H4 (cell line): ENCODE results near the gene AUP1. TPM values are rescaled to one million over a fixed set of nuclear protein-coding genes. Genes with fewer than 3 reads are reported as not detected.

ENCODE experiments used
- DNase-seq: peaks from one replicate; pipeline ENCODE4 v3.0.0-alpha.2; 2015; ENCODE audit warnings: low spot score
- total RNA-seq: library from RNA; depleted of rRNA; stranded (reverse); fragments of >200 nt; shearing (Covaris generic); gene quantifications from 2 replicates; pipeline ENCODE4 v1.2.3, GENCODE V29; 2014

The AUP1 gene
- total RNA-seq, 1 experiment from 2014 or later = 95.4 TPM

DNA sequence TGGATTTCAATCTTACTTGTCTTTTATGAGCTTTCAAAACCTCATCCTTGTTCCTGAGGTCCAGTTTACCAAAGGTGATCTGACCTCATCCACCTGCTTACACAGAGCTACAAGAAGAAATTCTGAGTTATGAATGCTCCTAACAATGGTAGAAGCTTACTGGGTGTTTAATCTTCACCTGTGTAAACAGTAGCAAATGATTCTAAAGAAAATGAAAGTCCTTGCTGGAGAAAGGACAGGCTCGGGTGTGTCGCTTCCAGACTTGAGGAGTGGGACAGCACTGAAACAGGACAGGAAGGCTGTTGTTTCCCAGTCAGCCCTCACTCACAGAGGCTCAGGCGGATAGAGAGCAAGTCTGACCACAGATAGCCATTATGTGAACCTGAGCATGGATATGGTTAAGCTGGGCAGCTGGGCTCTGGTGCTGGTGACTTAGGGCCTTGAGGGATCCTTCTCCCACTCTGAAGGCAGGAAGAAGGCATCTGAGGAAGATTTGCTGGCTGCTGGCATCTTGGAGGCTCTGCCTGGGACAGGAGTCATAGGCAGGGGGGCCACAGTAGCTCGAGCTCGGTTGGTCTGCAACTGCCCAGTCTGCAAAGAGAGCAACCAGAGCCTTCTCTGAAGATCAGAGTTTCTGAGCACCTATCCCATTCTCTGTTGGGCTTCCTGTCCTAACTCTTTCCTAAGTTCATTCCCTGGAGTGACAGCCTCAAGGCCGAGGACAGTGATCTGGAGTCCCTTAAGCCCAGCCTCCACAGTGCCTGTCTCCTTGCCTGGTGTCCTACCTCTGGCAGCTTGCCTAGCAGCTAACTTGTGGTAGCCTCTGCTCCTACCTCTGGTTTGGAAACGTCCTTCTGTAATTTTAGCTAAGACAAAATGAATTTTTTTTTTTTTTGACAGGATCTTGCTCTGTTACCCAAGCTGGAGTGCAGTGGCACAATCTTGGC lies 29.1 kb upstream of the AUP1 start:
- no peak for DNase-seq

DNA sequence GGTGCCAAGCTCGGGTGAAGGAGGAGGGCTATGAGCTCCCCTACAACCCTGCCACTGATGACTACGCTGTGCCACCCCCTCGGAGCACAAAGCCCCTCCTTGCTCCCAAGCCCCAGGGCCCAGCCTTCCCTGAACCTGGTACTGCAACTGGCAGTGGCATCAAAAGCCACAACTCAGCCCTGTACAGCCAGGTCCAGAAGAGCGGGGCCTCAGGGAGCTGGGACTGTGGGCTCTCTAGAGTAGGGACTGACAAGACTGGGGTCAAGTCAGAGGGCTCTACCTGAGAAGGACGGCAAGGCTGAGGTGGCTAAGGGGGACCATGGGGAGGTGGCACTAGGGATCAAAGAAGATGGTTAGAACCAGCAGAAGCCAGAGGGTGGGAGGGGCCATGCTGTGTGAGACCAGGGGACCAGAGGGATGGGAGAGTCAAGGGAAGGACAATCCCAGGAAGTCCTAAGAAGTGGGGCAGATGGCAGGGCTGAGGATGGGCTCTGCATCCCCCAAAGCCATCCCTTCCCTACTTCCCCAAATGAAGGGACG lies 27.4 kb upstream of the AUP1 start:
- DNase-seq = no peak

DNA sequence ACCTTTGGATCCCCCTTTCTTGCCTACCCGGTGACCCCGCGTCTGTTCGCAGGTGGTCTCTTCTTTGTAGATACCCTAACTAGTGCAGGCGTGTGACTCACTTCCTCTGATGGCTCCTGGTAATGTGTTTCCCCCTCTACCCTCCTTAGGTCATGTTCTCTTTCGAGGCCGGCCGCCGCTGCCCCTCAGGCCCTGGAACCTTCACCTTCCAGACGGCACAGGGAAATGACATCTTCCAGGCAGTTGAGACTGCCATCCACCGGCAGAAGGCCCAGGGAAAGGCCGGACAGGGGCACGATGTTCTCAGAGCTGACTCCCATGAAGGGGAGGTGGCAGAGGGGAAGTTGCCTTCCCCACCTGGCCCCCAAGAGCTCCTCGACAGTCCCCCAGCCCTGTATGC lies 26.7 kb upstream of the AUP1 start:
- no peak for DNase-seq

DNA sequence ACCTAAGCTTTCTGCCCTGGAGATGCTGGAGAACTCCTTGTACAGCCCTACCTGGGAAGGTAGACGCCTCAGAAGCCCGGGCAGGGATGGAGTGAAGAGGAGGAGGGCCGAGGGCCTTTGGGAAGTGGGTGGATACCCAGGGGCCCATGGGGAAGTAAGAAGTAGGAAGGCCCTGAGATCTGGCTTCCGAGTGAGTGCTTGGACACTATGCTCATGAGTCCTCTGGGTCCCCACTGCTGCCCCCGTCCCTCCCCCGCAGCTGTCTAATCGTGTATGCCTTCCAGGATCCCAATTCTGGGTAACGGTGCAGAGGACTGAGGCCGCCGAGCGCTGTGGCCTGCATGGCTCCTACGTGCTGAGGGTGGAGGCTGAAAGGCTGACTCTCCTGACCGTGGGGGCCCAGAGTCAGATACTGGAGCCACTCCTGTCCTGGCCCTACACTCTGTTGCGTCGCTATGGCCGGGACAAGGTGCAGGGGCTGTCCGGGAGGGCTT lies 26.2 kb upstream of the AUP1 start:
- DNase-seq = no peak

DNA sequence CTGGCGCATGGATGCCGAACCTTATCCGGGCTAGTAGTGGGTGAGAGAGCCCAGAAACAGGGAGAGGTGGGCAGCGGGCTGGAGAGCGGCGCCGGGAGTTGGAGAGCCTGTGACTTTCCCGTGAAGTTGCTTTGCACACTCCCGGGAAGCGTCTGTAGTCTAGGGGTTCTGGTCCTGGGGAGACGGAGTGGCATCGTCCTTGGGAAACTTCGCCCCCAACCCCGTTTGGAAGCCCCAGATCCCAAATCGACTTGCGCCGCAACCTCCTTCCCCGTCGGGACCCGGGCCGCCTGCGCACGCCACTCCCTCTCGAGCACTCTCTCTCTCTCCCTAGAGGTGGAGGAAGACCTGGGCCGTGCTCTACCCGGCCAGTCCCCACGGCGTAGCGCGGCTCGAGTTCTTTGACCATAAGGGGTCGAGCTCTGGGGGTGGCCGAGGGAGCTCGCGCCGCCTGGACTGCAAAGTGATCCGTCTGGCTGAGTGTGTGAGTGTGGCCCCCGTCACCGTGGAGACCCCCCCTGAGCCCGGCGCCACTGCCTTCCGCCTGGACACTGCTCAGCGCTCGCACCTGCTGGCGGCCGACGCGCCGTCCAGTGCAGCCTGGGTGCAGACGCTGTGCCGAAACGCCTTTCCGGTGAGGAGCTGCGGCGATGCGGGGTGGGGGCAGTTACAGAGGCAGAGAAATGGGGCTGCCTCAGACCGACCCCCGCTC lies 25.5 kb upstream of the AUP1 start:
- DNase-seq = no peak

DNA sequence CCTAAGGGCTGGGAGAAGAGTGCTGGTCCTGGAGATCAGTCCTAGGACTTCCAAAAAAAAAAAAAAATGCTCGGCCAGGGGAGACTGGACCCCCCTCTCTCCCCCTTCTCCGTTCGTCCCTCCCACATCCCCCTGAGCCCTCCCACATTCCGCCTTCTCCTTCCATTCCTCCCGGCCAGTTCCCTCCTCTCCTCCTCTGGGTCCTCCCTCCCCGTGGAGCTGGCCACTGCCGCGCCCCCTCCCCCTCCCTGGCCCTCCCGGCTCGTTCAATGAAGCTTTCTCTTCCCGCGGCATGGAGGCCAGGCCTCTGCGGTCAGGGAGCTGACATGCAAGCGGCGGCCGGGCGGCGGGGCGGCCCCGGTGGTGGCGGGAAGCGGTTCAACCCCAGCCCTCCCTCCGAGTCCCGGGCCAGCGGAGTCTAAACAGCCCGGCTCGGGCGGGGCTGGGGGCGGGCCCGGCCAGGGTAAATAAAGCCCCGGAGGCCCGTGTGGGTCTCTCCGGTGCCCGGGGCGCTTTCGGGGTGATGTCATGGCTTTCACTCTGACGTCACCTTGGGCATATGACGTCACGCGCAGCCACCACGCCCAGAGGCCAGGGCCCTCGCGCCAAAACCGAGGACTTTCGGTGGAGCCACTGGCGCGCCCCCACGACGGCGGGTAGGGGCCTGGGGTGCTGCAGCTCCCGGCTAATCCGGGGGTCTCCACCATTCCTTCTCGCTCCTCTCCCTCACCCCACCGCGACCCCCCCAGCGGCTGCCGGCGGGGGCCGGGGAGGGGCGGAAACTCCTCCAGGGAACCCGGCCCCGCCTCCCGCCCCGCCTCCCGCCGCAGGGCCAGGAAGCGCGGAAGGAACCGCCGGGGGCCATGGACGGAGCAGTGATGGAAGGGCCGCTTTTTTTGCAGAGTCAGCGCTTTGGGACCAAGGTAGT lies 24.6 kb upstream of the AUP1 start, which contains the start of the genes DOK1 and LOXL3:
Gene DOK1, plus strand, starts transcription at position 829 of the 928 bp plus-strand sequence. Its CDS starts 35 bp downstream, at position 864.
Gene LOXL3, minus strand, starts transcription at position 51 of the 928 bp plus-strand sequence. CDS start 1,308 bp downstream, outside the sequence.
- peak; percentile 88 for DNase-seq

DNA sequence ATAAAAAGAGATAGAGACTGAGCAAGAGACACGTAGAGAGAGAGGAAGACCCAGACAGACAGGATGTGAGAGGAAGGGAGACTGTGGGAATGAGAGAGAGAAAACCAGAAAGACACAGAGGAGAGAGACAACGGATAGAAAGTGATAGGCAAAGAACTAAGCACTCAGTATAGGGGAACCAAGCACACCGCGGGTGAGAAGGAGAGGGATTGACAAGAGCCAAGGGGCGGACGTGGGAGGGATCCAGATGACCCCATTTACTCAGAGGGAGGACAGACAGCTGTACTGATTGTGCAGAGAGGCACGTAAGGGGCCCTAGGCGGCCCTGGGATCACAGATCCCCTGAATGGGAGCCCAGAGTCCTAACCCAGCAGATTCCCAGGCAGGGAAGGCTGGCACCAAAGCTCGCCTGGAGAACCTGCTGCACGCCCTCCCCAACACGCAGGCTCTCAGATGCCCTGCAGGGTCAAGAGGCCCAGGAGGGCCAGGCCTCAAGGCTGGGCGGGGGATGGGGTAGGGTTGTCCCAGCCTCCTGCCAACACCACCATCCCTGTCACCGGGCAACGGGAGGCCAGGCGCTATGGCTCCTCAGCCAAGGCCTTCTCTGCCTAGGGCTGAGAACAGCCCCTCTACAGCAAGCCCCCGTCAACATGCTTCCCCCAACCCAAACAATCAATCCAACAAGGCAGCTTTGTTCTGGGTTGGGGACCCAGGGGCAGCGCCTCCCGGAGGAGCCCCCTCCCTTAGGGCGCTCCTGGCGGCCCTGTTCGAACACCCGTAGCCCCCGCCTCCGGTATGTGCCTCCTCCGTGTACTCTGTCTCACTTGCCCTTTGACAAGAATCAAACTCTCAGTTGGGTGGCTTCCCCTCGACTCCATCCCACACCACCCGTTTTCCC lies 23.7 kb upstream of the AUP1 start:
- no peak for DNase-seq

DNA sequence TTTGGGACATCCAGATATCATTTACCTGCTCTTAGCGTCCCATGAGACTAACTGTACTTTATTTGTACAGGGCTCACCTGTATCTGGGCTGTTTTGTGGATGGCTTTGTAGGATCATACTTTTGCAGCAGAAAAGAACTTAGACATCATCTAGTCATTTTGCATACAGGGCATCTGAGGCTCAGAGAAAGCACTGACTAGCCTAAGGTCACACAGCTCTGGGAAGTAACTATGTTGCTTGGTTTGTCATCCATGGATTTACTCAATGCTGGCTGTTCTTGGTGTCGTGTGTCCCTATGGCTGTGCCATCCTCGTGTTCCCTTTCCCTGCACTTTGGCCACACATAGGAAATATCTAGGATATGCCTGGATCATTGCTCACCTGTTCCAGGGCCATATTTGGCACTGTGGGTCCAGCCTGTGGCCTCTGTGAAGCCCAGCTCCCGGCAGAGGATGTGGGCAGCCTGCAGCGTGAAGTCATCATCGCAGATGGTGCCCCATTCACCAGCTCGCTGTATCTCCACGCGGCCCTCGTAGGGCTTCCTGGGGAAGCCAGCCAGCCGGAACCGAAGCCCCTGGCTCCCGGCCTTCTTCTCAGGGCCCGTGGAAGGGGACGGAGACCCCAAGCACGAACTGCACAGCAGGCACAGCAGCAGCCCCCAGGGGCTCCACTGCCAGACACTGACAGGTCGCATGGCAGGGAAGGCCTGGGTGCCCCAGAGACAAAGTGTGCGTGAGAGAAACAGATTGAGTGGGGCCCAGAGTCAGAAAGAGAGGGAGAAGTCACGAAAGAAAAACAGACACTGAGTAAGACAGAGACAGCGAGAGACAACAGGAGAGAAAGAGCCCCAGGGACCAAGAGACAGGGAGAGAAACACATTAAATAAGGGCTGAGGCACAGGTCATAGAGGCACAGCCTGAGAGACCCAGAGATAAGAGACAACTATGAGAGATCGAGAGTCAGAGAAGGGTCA lies 22.7 kb upstream of the AUP1 start:
- DNase-seq = no peak

DNA sequence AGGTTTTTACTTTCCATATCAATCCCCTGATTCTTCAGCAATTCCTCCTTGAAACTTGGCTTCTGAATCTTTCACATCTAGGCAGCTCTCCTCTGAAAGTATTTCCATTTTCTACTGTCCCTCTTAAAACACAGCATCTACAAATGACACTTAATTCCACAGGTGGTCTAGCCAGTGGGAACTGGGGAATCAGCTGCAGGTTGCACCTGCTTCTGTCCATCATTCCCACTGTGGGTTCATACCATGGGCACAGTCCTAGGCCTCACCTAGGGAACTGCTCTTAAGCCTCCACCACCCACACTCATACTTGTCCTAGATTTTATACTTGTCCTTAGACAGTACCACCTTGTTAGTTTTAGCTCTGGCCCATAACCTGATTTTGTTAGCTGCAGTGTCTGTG lies 22.0 kb upstream of the AUP1 start:
- DNase-seq = no peak

DNA sequence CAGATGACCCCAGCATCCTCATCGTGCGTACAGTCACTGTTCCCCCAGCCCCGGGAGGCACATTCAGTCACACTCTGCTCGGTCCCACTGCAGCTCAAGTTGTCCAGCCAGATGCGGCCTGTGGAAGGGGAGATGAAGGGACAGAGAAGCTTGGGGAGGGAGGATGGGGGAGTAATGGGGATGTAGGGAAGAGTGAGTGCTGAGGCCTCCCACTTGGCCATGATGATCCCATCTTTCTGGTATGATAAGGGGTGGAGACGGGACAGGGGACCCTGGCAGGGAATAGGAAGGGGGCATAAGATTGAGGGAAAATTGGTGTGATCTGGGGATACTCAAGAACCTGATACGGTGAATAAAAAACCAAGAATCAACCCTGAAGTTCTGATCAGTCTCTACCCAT lies 20.7 kb upstream of the AUP1 start:
- DNase-seq = no peak

DNA sequence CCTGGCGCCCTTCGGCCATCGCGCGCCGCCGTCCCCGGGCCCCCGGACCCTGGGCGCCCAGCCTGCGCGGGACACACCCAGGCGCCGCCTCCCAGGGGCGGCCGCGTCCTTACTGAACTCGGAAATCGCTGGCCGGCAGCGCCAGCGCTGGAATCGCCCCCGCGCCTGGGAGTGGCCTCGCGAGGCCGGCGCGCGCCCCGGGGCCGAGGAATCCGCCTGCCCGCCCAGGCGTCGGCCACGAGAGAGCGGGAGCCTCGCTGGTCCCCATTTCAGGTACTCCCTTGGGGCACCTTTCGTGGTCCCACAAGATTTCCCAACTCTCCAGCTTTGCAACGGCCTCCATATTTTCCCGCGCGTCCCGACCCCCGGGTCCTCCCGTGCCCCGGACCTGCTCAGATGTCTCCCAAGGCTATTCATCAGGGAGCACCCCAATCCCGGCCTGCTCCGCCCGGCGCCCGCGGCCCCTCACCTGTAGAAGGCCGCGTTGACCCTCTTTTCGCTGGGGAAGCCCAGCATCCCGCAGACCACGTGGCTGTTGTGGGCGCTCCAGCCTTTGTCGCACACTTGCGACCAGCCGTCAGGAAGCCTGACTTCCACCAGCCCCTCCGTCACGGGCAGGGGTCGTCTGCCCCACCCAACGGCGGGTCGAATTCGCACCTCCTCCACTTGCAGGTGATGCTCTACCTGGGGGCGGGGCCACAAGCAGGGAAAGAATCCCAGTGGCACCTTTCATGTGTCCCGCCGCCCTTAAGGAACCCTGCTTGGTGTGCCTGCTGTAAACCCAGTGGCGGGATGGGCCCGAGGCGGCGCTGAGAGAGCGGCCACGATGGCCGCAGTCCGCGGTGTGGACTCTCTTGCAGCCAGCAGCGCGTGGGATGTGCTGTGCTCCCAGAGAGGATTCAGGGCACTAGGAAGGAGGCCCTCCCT lies 19.7 kb upstream of the AUP1 start:
- no peak for DNase-seq

DNA sequence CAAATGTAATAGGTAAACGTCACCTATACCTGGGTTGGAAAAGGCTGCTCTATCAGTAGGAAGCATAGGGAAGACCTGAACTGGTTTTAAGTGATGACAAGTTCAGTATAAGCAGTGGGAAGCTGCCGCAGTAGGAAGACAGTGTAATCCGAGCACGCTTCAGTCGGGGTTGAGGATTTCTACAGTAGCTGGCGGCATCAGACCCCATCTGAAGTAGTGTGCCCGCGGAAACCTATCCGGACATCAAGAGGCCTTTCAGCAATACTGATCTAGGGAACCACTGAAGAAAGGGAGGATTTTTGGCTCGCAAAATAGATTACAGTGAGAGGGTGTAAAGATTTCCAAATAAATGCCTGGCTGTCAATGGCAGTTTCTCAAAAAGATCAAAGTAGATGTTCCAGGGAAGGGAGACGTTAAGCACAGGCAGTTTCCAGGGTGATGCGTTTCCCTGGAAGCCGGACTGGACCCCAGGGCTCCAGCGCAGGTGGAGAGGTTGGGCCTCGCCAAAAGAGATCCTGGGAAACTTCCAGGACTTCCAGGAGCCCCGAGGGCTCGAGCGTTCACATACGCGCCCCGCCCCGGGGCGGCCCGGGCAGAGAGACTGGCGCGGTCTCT lies 18.9 kb upstream of the AUP1 start:
- no peak for DNase-seq

DNA sequence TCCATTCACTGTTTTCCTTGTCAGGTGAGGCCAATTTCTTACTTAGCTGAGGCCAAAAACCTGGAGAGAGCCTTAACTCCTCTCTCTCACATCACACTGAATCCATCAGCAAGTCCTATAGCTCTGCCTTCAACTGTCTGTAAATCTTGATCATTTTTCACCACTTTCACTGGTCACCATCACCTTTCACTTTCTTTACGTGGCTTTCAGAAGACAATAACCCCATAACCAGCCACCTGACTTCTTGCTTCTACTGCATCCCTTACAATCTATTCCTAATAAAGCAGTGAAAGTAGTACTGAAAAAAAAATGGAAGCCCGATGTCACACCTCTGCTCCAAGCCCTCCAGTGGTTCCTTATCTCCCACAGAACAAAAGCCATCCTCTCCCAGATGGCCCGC lies 16.5 kb upstream of the AUP1 start:
- DNase-seq = no peak

DNA sequence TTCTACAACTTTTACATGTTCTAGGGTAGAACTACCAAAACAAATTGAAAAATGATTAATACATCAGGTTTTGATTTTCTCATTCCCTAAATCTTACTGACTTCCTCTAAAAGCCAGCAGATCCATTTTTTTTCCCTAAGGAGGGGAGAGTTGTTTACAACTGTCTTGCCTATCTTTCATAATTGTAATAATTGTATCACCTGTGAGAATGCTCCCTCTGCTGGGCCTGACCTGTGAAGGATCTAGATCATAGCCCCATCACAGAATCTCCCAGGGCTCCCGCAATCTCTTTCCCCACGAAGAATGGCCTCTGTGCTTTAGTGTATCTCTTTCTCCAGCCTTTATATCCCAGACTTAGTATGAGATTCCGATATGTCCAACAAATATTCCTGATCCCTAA lies 15.1 kb upstream of the AUP1 start:
- no peak for DNase-seq

DNA sequence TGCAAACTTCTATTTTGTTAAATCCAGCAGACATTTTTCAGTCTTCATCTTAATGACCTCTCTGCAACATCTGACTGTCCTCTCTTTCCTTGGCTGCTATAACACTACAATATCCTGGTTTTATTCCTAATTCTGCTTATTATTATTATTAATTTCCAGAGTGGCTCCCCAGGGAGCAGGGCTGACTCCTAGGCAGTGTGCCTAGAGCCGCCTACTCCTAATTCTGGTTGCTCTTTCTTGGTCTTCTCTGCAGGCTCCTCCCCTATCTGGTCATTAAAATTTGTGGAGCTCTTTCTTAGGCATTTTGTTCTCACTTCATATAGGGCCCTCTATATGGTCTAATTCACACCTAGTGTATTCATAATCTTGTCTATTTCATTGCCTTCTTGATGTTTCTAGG lies 13.5 kb upstream of the AUP1 start:
- DNase-seq = no peak

DNA sequence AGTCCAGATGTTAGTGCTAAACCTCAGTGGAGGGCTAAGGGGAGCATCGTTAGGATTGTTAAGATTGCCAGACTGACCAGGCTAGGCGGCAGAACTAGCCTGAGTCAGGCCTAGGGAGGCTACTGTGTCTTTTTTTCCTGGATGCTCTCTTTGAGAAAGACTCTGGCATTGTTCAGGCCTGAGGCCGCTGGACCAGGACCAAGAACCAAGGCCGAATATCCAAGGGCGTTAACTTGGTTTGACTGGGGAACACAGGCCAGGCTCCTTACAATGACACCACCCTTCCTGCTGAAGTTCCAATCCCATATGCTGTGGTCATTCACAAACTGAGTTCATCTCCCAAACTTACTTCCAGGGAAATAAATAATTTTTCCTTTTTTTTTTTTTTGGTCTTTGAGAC lies 10.8 kb upstream of the AUP1 start:
- no peak for DNase-seq

DNA sequence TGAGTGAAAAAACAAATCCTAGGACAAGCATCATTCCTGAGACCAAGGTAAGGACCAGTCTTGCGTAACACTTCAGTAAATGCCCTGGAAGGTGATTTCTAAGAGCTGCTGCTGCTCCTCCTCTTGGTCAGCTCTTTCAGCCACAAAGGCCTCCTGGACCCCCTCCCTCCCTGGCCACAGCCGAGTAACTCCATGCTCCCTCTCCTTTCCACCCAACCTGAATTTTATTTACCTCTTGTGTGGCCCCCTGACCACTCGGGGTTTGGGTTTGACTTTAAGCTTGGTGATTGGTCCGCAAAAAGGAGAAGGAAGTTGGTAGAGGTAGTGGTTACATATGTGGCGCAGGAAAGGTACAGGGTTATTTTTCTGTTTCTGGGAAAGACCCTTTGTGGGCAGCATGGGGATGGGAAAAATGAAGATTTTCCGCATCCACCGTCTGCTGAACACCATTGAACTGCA lies 9.4 kb upstream of the AUP1 start:
- no peak for DNase-seq
